Colonic mucosa (tissue), 4 donors: ENCODE results near the gene RHEX. TPM values are rescaled to one million over a fixed set of nuclear protein-coding genes. Genes with fewer than 3 reads are reported as not detected.

Experiments
- DNase-seq: peaks from one replicate; pipeline ENCODE4 v3.0.0-alpha.2; 2020
- H3K27ac ChIP-seq: fragments of 200-600 bp; one replicate; pipeline ENCODE4 v1.8.0; 2021
- H3K27me3 ChIP-seq: fragments of 200-600 bp; one replicate; pipeline ENCODE4 v1.8.0; 2021
- H3K36me3 ChIP-seq: fragments of 200-600 bp; one replicate; pipeline ENCODE4 v1.8.0; 2021
- H3K4me1 ChIP-seq: fragments of 200-600 bp; one replicate; pipeline ENCODE4 v1.8.0; 2021; ENCODE audit warnings: mild to moderate bottlenecking
- H3K4me3 ChIP-seq: fragments of 200-600 bp; one replicate; pipeline ENCODE4 v1.8.0; 2021
- H3K9ac ChIP-seq, 2 donors: one replicate each; pipeline ENCODE4 v1.7.0; 2013; ENCODE audit warnings: control low read depth in 2 of 2, low read depth in 2 of 2, low read length in 2 of 2
- H3K9me3 ChIP-seq: fragments of 200-600 bp; one replicate; pipeline ENCODE4 v1.8.0; 2021
- intact Hi-C: fragments of 100-400 bp; cut with DNase I; formaldehyde crosslinking; loops from one replicate; pipeline ENCODE4 v1.14.1; 2022
- total RNA-seq, 2 donors: library from RNA; stranded (reverse); fragmentation: NEBNext Ultra II Directional in 1 of 2; extraction: Animal tissue kit (Norgen Biotek cat#: 25700) in 1 of 2; gene quantifications; one replicate each; pipeline ENCODE4 v1.2.1, GENCODE V29; 2021
- TF ChIP-seq, protein P1 (sequence below): fragments of 200-600 bp; IDR thresholded peaks from one replicate; pipeline ENCODE4 v1.8.0; 2022; ENCODE audit warnings: antibody characterized with exemption, mild to moderate bottlenecking
- donor health status: healthy.
- donor health status: DM: no; HTN: no; CAD: no.
- donor health status: DM: no; HTN: no; CAD: no.

Gene RHEX
- total RNA-seq, 2 donors from 2014 or later: 1.1 to 1.4 TPM

DNA sequence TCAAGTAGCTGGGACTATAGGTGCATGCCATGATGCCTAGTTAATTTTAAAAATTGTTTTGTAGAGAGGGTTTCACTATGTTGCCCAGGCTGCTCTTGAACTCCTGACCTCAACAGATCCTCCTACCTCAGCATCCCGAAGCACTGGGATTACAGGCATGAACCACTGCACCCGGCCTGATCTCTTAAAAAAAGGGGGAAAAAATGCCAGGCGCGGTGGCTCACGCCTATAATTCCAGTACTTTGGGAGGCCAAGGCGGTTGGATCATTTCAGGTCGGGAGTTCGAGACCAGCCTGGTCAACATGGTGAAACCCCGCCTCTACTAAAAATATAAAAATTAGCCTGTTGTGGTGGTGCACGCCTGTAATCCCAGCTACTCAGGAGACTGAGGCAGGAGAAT, 51.0 kb downstream of the RHEX start:
- no peaks in the 10 kb centered on the region for H3K27me3 ChIP-seq
- no peak overlapping the region for H3K4me3 ChIP-seq
- no peak for DNase-seq
- H3K9ac ChIP-seq: no peak overlapping the region
- no peaks in the 10 kb centered on the region for H3K36me3 ChIP-seq
- no peak overlapping the region for H3K27ac ChIP-seq
- no peaks in the 10 kb centered on the region for H3K9me3 ChIP-seq
- intact Hi-C loops: no loop called here
- H3K4me1 ChIP-seq: no peaks in the 10 kb centered on the region
- TF ChIP-seq, protein P1, sequence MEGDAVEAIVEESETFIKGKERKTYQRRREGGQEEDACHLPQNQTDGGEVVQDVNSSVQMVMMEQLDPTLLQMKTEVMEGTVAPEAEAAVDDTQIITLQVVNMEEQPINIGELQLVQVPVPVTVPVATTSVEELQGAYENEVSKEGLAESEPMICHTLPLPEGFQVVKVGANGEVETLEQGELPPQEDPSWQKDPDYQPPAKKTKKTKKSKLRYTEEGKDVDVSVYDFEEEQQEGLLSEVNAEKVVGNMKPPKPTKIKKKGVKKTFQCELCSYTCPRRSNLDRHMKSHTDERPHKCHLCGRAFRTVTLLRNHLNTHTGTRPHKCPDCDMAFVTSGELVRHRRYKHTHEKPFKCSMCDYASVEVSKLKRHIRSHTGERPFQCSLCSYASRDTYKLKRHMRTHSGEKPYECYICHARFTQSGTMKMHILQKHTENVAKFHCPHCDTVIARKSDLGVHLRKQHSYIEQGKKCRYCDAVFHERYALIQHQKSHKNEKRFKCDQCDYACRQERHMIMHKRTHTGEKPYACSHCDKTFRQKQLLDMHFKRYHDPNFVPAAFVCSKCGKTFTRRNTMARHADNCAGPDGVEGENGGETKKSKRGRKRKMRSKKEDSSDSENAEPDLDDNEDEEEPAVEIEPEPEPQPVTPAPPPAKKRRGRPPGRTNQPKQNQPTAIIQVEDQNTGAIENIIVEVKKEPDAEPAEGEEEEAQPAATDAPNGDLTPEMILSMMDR: no peak

DNA sequence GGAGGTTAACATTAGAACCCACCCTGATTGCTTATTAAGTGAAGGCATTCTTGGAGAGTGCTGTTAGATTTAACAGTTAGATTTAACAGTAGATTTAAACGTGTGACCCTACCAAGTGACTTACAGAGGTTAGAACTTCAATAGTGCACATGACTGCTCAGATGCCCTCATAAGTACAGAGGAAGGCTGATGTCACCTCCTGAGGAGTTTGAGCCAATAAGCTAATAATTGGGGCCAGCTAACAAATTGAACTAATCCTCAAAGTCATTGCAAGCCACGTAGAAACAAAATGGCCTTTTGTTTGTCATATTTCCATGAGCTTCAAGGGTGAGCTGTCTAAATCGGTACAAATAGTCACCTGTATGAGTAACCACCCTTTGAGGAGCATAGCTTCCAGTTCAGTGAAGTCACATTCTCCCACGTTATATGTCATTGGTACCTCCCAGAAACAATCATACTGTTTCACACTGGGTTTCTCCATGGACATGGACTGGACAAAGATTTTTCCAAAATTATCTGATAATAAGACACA, 52.6 kb downstream of the RHEX start:
- no peak overlapping the region for H3K27ac ChIP-seq
- no peaks in the 10 kb centered on the region for H3K27me3 ChIP-seq
- DNase-seq: no peak
- intact Hi-C loops: loop anchor here (5.0 kb wide), 1 partner anchor 188 kb away; no protein-coding TSS in a partner anchor
- no peaks in the 10 kb centered on the region for H3K9me3 ChIP-seq
- H3K4me1 ChIP-seq: no peaks in the 10 kb centered on the region
- no peak overlapping the region for H3K9ac ChIP-seq
- no peaks in the 10 kb centered on the region for H3K36me3 ChIP-seq
- TF ChIP-seq, protein P1: no peak
- no peak overlapping the region for H3K4me3 ChIP-seq

DNA sequence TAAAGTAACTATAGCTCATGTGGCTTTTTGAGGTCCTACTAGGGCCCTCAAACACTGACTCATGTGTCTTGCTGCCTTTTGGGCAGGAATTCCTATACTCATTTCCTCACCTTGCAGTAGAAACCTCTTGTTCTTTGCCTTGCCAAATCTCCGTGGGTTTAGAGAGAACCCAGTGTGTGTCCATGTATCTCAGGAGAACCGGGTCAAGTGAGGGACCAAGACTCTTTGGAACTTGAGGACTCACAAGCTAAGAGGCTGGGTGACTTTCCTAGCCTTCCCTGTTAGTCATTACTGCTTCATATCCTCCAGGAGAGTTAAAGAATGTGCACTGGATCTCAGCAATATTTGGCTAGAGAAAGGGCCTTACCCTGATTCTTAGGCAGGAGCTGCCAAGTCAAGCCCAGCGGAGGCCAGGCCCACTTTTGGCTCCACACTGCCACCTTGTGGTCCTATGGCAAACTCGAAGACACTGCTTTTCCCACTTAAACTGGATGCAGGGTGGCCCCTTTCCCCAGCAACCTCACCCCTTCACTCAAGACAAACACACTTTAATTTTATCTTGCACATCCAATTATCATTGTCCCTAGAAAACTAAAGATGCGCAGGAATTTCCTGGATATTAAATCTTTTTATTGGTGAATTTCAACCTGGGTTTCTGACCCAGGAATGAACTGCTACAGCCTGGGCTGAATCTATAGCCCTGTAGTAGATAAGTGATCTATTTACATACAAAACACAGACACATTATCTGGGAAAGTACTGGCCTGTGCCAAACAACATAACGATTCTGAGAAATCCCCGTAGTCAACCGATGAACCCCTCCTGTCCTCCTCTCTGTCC, 53.6 kb downstream of the RHEX start:
- intact Hi-C loops: loop anchor here (1.0 to 5.0 kb wide), 3 partner anchors 76 to 189 kb away; no protein-coding TSS in a partner anchor
- Histone ChIP-seq H3K36me3 (no peaks in the 10 kb centered on the region), H3K9me3 (no peaks in the 10 kb centered on the region), H3K4me1 (no peaks in the 10 kb centered on the region), H3K9ac (no peak overlapping the region), H3K4me3 (no peak overlapping the region), H3K27me3 (no peaks in the 10 kb centered on the region), H3K27ac (no peak overlapping the region)
- TF ChIP-seq, protein P1: peak; percentile 87
- DNase-seq: peak; percentile 81

DNA sequence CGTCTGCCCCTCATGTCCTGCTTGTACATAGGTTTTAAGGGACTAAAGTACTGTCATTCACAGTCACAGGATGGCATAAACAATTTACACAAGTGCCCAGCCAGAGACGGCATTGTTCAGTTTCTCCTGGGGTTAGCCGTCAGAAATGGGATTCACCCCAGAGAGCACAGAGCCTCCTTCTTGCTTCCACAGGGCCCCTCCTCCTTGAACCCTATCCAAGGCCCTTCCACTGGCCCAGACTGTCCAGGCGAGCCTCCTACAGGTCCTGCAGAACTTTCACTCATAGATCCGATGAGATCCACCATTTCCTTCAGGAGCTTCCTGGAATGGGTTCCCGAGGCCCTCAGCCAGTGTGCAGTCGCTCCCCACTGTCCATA, 54.2 kb downstream of the RHEX start:
- Histone ChIP-seq H3K9ac (no peak overlapping the region), H3K4me1 (no peaks in the 10 kb centered on the region), H3K36me3 (no peaks in the 10 kb centered on the region), H3K9me3 (no peaks in the 10 kb centered on the region), H3K27ac (no peak overlapping the region), H3K4me3 (no peak overlapping the region), H3K27me3 (no peaks in the 10 kb centered on the region)
- no peak for DNase-seq
- intact Hi-C loops: loop anchor here (2.0 to 5.0 kb wide), 2 partner anchors 122 to 190 kb away; no protein-coding TSS in a partner anchor
- TF ChIP-seq, protein P1: no peak

DNA sequence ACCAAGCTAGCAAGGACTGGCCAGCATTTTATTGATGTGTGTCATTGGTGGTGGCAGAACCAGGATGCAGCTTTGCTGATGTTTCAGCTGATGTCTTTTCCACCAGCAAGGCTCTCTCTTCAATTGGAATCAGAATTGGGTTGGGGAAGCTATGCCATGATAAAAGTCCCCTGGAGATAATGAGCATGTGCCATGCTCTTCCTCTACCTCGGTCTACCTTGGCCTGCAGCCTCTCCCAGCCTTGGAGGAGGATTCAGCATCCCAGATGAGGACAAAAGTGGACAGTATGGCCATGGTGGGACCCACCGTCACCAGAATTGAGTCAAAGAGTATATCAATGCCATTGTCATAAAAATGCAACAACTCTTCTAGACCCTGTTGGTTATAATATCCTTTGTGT, 55.7 kb downstream of the RHEX start:
- Histone ChIP-seq H3K4me3 (no peak overlapping the region), H3K27me3 (no peaks in the 10 kb centered on the region), H3K27ac (no peak overlapping the region), H3K9ac (no peak overlapping the region), H3K9me3 (no peaks in the 10 kb centered on the region), H3K4me1 (no peaks in the 10 kb centered on the region), H3K36me3 (no peaks in the 10 kb centered on the region)
- intact Hi-C loops: loop anchor here (5.0 kb wide), 1 partner anchor 191 kb away; no protein-coding TSS in a partner anchor
- TF ChIP-seq, protein P1: no peak
- DNase-seq: no peak
